NCI-H2196 (cell line): ENCODE measurements around the gene MAN2B2.

ENCODE experiments used
- DNase-seq: peaks from one replicate; lab custom pipeline; 2025; ENCODE audit not compliant: unreplicated experiment; lab: John Stamatoyannopoulos, UW

Gene MAN2B2

GRCh38 chr4:6566391-6567190 lies 8.4 kb upstream of the MAN2B2 start:
- DNase-seq, result no peak

- no peak for DNase-seq
These were observed 7.8 kb upstream of the MAN2B2 start for GRCh38 chr4:6567218-6567617.

- DNase-seq, result no peak
These were observed 6.8 kb upstream of the MAN2B2 start for GRCh38 chr4:6568148-6568547.

- no peak for DNase-seq
These were observed 6.2 kb upstream of the MAN2B2 start for GRCh38 chr4:6568689-6569332.

GRCh38 chr4:6571608-6572007 lies 3.4 kb upstream of the MAN2B2 start:
- DNase-seq, result no peak

- DNase-seq, result no peak
These were observed 1.4 kb upstream of the MAN2B2 start for GRCh38 chr4:6573551-6573950.

- DNase-seq, result no peak
These were observed 823 bp upstream of the MAN2B2 start for GRCh38 chr4:6573986-6574746.

- no peak for DNase-seq
These were observed 683 bp downstream of the MAN2B2 start for GRCh38 chr4:6575503-6576240.

GRCh38 chr4:6576512-6576911 lies 1.5 kb downstream of the MAN2B2 start:
- peak; percentile 77 for DNase-seq

- DNase-seq, result no peak
These were observed 1.9 kb downstream of the MAN2B2 start for GRCh38 chr4:6576932-6577331.

- DNase-seq, result no peak
These were observed 2.4 kb downstream of the MAN2B2 start for GRCh38 chr4:6577409-6577808.

GRCh38 chr4:6578221-6578620 lies 3.2 kb downstream of the MAN2B2 start:
- DNase-seq, result no peak

GRCh38 chr4:6580353-6580752 lies 5.4 kb downstream of the MAN2B2 start:
- DNase-seq, result no peak

GRCh38 chr4:6581566-6582121 lies 6.7 kb downstream of the MAN2B2 start:
- no peak for DNase-seq

GRCh38 chr4:6582889-6583490 lies 8.0 kb downstream of the MAN2B2 start:
- DNase-seq, result peak; percentile 12

GRCh38 chr4:6584865-6585264 lies 9.9 kb downstream of the MAN2B2 start:
- no peak for DNase-seq

- no peak for DNase-seq
These were observed 11.8 kb downstream of the MAN2B2 start for GRCh38 chr4:6586715-6587325.

GRCh38 chr4:6589444-6589843 lies 14.5 kb downstream of the MAN2B2 start:
- no peak for DNase-seq

GRCh38 chr4:6591313-6591712 lies 16.3 kb downstream of the MAN2B2 start:
- no peak for DNase-seq

- DNase-seq, result no peak
These were observed 16.8 kb downstream of the MAN2B2 start for GRCh38 chr4:6591781-6592180.
